ENCODE measurements around the gene PPP6R3. TPM values are rescaled to one million over a fixed set of nuclear protein-coding genes. Genes with fewer than 3 reads are reported as not detected.
"Not testable (repeated sequence)": the region's sequence is repeated elsewhere in the genome, so short reads cannot be mapped to it uniquely, and the experiment has no call there.

Gene PPP6R3
- total and polyA plus RNA-seq, 2 experiments from 2014 or later, result 31.5 to 108 TPM

DNA sequence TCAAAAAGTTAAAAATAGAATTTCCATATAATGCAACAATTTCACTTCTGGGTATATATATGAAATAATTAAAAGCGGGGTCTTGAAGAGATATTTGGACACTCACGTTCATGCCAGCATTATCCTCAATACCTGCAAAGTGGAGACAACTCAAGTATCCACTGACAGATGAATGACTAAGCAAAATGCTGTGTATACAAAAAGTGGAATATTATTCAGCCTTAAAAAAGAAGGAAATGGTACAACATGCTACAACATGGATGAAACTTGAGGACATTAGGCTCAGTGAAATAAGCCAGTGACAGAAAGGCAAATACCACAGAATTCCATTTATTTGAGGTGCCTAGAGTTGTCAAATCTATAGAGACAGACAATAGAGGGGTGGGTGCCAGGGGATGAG is 161.3 kb downstream of the PPP6R3 start:
- Histone ChIP-seq H3K4me2 (no peak overlapping the region), H3K4me3 (no peak overlapping the region), H3K9me3 (ENCODE audit: low read depth) (no peaks in the 10 kb centered on the region), H3K27ac (no peak overlapping the region), H4K20me1 (ENCODE audit: insufficient read depth, poor library complexity, severe bottlenecking) (no peaks in the 10 kb centered on the region), H2AFZ (no peak overlapping the region), H3K27me3 (no peaks in the 10 kb centered on the region), H3K79me2 (no peaks in the 10 kb centered on the region), H3K9me2 (replicated peaks; ENCODE audit: insufficient read depth) (no peaks in the 10 kb centered on the region), H3K36me3 (replicated peaks; ENCODE audit: insufficient read depth, low read depth) (no peaks in the 10 kb centered on the region), H3K4me1 (ENCODE audit: insufficient read depth) (no peaks in the 10 kb centered on the region)
- no peak for DNase-seq (ENCODE audit: low spot score)
- TF ChIP-seq EZH2 (IDR thresholded peaks at IDR 0.05; ENCODE audit: borderline replicate concordance), result no peak
- TF ChIP-seq EZH2phosphoT487 (IDR thresholded peaks at IDR 0.05; ENCODE audit: low read depth, severe bottlenecking, unreplicated experiment), result no peak
- no peak for TF ChIP-seq CTCF (IDR thresholded peaks at IDR 0.05; ENCODE audit: poor library complexity)
- 98% methylated on average over 2 of the region's 2 CpGs for whole genome bisulfite sequencing (ENCODE audit: low lambda C conversion rate, missing lambda C conversion rate)

GRCh38 chr11:68623706-68624105 is 163.2 kb downstream of the PPP6R3 start:
- 77% methylated on average over 6 of the region's 9 CpGs for WGBS (ENCODE audit: low lambda C conversion rate, missing lambda C conversion rate)
- H2AFZ ChIP-seq; DNase-seq (ENCODE audit: low spot score): not testable (repeated sequence)

DNA sequence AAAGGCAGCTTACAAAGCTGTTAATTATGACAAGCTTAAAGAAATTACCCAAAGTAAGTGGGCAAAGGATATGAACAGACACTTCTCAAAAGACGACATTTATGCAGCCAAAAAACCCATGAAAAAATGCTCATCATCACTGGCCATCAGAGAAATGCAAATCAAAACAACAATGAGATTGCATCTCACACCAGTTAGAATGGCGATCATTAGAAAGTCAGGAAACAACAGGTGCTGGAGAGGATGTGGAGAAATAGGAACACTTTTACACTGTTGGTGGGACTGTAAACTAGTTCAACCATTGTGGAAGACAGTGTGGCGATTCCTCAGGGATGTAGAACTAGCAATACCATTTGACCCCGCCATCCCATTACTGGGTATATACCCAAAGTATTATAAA is 164.5 kb downstream of the PPP6R3 start:
- not testable (repeated sequence) for H3K9me3 ChIP-seq (ENCODE audit: low read depth); H3K79me2 ChIP-seq; H2AFZ ChIP-seq; H3K27ac ChIP-seq; H4K20me1 ChIP-seq (ENCODE audit: insufficient read depth, poor library complexity, severe bottlenecking); H3K27me3 ChIP-seq; H3K4me2 ChIP-seq; H3K4me1 ChIP-seq (ENCODE audit: insufficient read depth); H3K36me3 ChIP-seq (replicated peaks; ENCODE audit: insufficient read depth, low read depth); DNase-seq (ENCODE audit: low spot score); H3K9me2 ChIP-seq (replicated peaks; ENCODE audit: insufficient read depth); H3K4me3 ChIP-seq
- 86% methylated on average over 4 of the region's 4 CpGs for WGBS (ENCODE audit: low lambda C conversion rate, missing lambda C conversion rate)

More at GRCh38 chr11:68623706-68624105, 163.2 kb downstream of the PPP6R3 start:
- H3K4me1 ChIP-seq (ENCODE audit: insufficient read depth); H3K27ac ChIP-seq; H3K79me2 ChIP-seq; H3K9me2 ChIP-seq (replicated peaks; ENCODE audit: insufficient read depth); H3K9me3 ChIP-seq (ENCODE audit: low read depth); H3K27me3 ChIP-seq; H3K36me3 ChIP-seq (replicated peaks; ENCODE audit: insufficient read depth, low read depth); H3K4me2 ChIP-seq; H4K20me1 ChIP-seq (ENCODE audit: insufficient read depth, poor library complexity, severe bottlenecking); H3K4me3 ChIP-seq: not testable (repeated sequence)

DNA sequence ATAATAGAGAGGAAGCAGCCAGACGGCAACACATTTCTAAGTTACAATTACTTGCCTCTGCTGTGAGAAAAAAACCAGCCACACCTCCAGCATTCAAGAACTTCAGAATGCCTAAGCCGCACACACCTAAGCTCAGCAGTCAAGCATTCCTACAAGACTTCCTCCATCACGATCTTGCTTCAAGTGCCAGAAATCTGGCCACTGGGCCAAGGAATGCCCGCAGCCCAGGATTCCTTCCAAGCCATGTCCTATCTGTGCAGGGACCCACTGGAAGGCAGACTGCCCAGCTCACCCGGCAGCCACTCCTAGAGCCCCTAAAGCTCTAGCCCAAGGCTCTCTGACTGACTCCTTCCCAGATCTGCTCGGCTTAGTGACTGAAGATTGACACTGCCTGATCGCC is 165.7 kb downstream of the PPP6R3 start:
- not testable (repeated sequence) for H3K4me3 ChIP-seq; H4K20me1 ChIP-seq (ENCODE audit: insufficient read depth, poor library complexity, severe bottlenecking); H3K4me1 ChIP-seq (ENCODE audit: insufficient read depth); H3K9me2 ChIP-seq (replicated peaks; ENCODE audit: insufficient read depth); H3K9me3 ChIP-seq (ENCODE audit: low read depth); H3K36me3 ChIP-seq (replicated peaks; ENCODE audit: insufficient read depth, low read depth); DNase-seq (ENCODE audit: low spot score); H3K27me3 ChIP-seq; H3K27ac ChIP-seq; H3K4me2 ChIP-seq; H3K79me2 ChIP-seq; H2AFZ ChIP-seq
- WGBS (ENCODE audit: low lambda C conversion rate, missing lambda C conversion rate), result 84% methylated on average over 7 of the region's 7 CpGs

DNA sequence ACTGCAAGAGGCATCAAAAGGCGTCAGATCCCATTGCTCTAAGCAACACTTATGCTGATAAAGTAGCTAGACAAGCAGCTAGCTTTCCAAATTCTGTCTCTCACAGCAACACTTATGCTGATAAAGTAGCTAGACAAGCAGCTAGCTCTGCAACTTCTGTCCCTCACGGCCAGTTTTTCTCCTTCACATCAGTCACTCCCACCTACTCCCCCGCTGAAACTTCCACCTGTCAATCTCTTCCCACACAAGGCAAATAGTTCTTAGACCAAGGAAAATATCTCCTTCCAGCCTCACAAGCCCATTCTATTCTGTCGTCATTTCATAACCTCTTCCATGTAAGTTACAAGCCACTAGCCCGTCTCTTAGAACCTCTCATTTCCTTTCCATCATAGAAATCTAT is 168.3 kb downstream of the PPP6R3 start:
- not testable (repeated sequence) for H3K9me2 ChIP-seq (replicated peaks; ENCODE audit: insufficient read depth); H3K4me1 ChIP-seq (ENCODE audit: insufficient read depth); H3K4me3 ChIP-seq; H3K36me3 ChIP-seq (replicated peaks; ENCODE audit: insufficient read depth, low read depth); DNase-seq (ENCODE audit: low spot score); H3K4me2 ChIP-seq; H3K79me2 ChIP-seq; H4K20me1 ChIP-seq (ENCODE audit: insufficient read depth, poor library complexity, severe bottlenecking); H3K9me3 ChIP-seq (ENCODE audit: low read depth); H3K27me3 ChIP-seq; H2AFZ ChIP-seq; H3K27ac ChIP-seq
- WGBS (ENCODE audit: low lambda C conversion rate, missing lambda C conversion rate), result 56% methylated on average over 5 of the region's 5 CpGs

DNA sequence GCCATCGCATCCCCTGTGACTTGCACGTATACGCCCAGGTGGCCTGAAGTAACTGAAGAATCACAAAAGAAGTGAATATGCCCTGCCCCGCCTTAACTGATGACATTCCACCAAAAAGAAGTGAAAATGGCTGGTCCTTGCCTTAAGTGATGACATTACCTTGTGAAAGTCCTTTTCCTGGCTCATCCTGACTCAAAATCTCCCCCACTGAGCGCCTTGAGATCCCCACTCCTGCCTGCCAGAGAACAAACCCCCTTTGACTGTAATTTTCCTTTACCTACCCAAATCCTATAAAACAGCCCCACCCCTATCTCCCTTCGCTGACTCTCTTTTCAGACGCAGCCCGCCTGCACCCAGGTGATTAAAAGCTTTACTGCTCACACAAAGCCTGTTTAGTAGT is 171.8 kb downstream of the PPP6R3 start:
- not testable (repeated sequence) for H4K20me1 ChIP-seq (ENCODE audit: insufficient read depth, poor library complexity, severe bottlenecking); H3K79me2 ChIP-seq; H3K27ac ChIP-seq; H3K4me3 ChIP-seq; H3K36me3 ChIP-seq (replicated peaks; ENCODE audit: insufficient read depth, low read depth); H3K9me2 ChIP-seq (replicated peaks; ENCODE audit: insufficient read depth); H3K27me3 ChIP-seq; H3K4me1 ChIP-seq (ENCODE audit: insufficient read depth); H3K9me3 ChIP-seq (ENCODE audit: low read depth); H2AFZ ChIP-seq; DNase-seq (ENCODE audit: low spot score); H3K4me2 ChIP-seq
- WGBS (ENCODE audit: low lambda C conversion rate, missing lambda C conversion rate), result 83% methylated on average over 8 of the region's 8 CpGs
